SK-N-DZ (cell line): Measurements from ENCODE around the gene PRAF2.

Experiments used
- DNase-seq: peaks from one replicate; pipeline ENCODE4 v3.0.0-alpha.2; 2015; ENCODE audit warnings: low spot score
- small RNA-seq, 2 experiments: library from RNA; depleted of rRNA; stranded (forward); fragments of <200 nt; gene quantifications; one replicate each; pipeline ENCODE3, GENCODE V24; 2014

PRAF2 gene

GRCh38 chrX:49042581-49043219 is 31.1 kb downstream of the PRAF2 start:
- DNase-seq = no peak

GRCh38 chrX:49041744-49042580 is 31.8 kb downstream of the PRAF2 start:
- DNase-seq = no peak

GRCh38 chrX:49040376-49040955 is 33.3 kb downstream of the PRAF2 start:
- no peak for DNase-seq

GRCh38 chrX:49039598-49040375 is 34.0 kb downstream of the PRAF2 start:
- peak; percentile 75 for DNase-seq

- DNase-seq = no peak
These were observed 35.8 kb downstream of the PRAF2 start for GRCh38 chrX:49037883-49038475.

GRCh38 chrX:49030283-49030682 is 43.5 kb downstream of the PRAF2 start:
- DNase-seq = no peak

GRCh38 chrX:49029876-49030275 is 43.9 kb downstream of the PRAF2 start:
- DNase-seq = no peak

Small RNA genes lying within 50 kb of the gene (small RNA-seq; reads per million reads assigned to genes)
- 0.62 to 1.4 reads per million in 2 experiments for gene RNU4-52P
